ENCODE data around the gene KDM4B. TPM values are rescaled to one million over a fixed set of nuclear protein-coding genes. Genes with fewer than 3 reads are reported as not detected.

KDM4B gene
- total RNA-seq, 1 experiment from 2014 or later, result 43.7 TPM

DNA sequence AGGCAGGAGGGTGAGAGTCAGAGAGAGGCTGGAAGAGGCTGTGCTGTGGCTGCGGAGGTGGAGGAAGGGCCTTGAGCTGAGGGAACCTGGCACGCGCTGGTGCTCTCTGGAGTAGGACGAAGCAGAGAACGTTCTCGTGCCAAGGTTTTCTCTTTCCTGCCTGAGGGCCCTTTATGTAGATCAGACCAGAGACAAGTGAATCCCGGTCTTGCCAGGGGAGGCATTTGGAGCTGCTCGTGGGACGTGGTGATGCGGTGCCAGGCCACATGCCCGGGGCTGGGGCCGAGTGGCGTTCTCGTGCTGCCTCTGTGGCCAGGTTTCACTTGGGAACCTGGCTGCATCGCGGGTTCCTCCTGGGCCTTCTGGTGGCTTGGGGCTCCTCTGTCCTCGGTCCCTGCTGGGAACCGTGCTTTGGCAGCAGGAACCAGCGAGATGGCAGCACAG lies 54.2 kb downstream of the KDM4B start:
- Histone ChIP-seq H3K9ac (ENCODE audit: extremely low read depth, insufficient read length, low read length) (no peak overlapping the region), H3K4me1 (ENCODE audit: insufficient read depth, low read length) (no peaks in the 10 kb centered on the region), H3K9me3 (ENCODE audit: control insufficient read depth, low read depth, low read length) (no peaks in the 10 kb centered on the region), H3T11ph (ENCODE audit: low read length) (no peak overlapping the region), H2BK20ac (ENCODE audit: low read depth, low read length, poor library complexity, severe bottlenecking) (no peak overlapping the region), H3K27ac (ENCODE audit: insufficient read length, low read depth, low read length) (no peak overlapping the region), H3K56ac (ENCODE audit: insufficient read length, low read depth, low read length) (no peak overlapping the region), H3K14ac (ENCODE audit: insufficient read depth, low read length) (no peak overlapping the region; the same call in 1 of the 2 replicates), H2BK12ac (ENCODE audit: insufficient read length, low read depth, low read length) (no peak overlapping the region), H2BK120ac (ENCODE audit: low read depth, low read length, poor library complexity, severe bottlenecking) (no peak overlapping the region), H3K4ac (ENCODE audit: low read depth, low read length) (no peak overlapping the region), H2BK15ac (ENCODE audit: low read depth, low read length) (peak overlapping the region; percentile 30; the same call in 1 of the 2 replicates), H2AFZ (ENCODE audit: low read length) (no peak overlapping the region), H4K5ac (ENCODE audit: insufficient read length, low read depth, low read length) (no peak overlapping the region), H3K23me2 (ENCODE audit: insufficient read length, low read depth, low read length, poor library complexity, severe bottlenecking) (no peaks in the 10 kb centered on the region), H2BK5ac (ENCODE audit: insufficient read length, low read length) (no peak overlapping the region), H4K20me1 (ENCODE audit: control insufficient read depth, insufficient read depth, insufficient read length) (peaks cover 4% of the 10 kb centered on the region), H3K23ac (ENCODE audit: insufficient read length, low read depth, low read length) (no peak overlapping the region), H3K4me2 (ENCODE audit: insufficient read depth, insufficient read length, low read length) (no peak overlapping the region), H2AK5ac (ENCODE audit: insufficient read length, low read length) (no peak overlapping the region), H4K91ac (ENCODE audit: insufficient read length, low read depth, low read length) (no peak overlapping the region), H3K79me2 (ENCODE audit: insufficient read depth, low read length) (no peaks in the 10 kb centered on the region; the same call in 1 of the 2 replicates), H3K27me3 (ENCODE audit: insufficient read depth, low read length) (no peaks in the 10 kb centered on the region), H3K79me1 (ENCODE audit: insufficient read depth, low read depth, low read length, poor library complexity, severe bottlenecking) (no peaks in the 10 kb centered on the region), H4K8ac (replicated peaks; ENCODE audit: insufficient read length, low read depth, low read length) (no peak overlapping the region), H3K18ac (ENCODE audit: insufficient read length, low read depth, low read length) (no peak overlapping the region)
- no peaks in the 10 kb centered on the region; the same call in 1 of the 2 replicates for H3K27me3 Mint-ChIP-seq (ENCODE audit: low read depth)
- H3K27ac Mint-ChIP-seq, result peak overlapping the region in 2 of 3 experiments; percentile 88 to 95; a peak in 4 of 7 replicates
- TF ChIP-seq, protein P1, sequence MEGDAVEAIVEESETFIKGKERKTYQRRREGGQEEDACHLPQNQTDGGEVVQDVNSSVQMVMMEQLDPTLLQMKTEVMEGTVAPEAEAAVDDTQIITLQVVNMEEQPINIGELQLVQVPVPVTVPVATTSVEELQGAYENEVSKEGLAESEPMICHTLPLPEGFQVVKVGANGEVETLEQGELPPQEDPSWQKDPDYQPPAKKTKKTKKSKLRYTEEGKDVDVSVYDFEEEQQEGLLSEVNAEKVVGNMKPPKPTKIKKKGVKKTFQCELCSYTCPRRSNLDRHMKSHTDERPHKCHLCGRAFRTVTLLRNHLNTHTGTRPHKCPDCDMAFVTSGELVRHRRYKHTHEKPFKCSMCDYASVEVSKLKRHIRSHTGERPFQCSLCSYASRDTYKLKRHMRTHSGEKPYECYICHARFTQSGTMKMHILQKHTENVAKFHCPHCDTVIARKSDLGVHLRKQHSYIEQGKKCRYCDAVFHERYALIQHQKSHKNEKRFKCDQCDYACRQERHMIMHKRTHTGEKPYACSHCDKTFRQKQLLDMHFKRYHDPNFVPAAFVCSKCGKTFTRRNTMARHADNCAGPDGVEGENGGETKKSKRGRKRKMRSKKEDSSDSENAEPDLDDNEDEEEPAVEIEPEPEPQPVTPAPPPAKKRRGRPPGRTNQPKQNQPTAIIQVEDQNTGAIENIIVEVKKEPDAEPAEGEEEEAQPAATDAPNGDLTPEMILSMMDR (conservative IDR thresholded peaks at IDR 0.05), result no peak
- no peak overlapping the region for H3K4me3 Mint-ChIP-seq
- H3K4me1 Mint-ChIP-seq, result peaks cover 6 to 16% of the 10 kb centered on the region in 2 experiments
- no peak for DNase-seq
- peaks cover 0 to 1% of the 10 kb centered on the region in 2 experiments; a peak in 1 of 5 replicates for H3K9me3 Mint-ChIP-seq
- H3K36me3 Mint-ChIP-seq (ENCODE audit: insufficient read depth in 1 of 3, low read depth in 3 of 3), result peaks cover 0 to 3% (median 0%) of the 10 kb centered on the region in 3 experiments; a peak in 6 of 7 replicates
- no CpG with 5 or more reads among the region's 19 CpGs for WGBS (ENCODE audit: extremely low coverage, insufficient read length, low lambda C conversion rate)
